Right atrium auricular region (tissue), 2 donors: Measurements from ENCODE around the gene KIRREL3. TPM values are rescaled to one million over a fixed set of nuclear protein-coding genes. Genes with fewer than 3 reads are reported as not detected.

Source experiments
- DNase-seq: peaks from one replicate; pipeline ENCODE4 v3.0.0-alpha.2; 2019; ENCODE audit warnings: low spot score
- H3K27ac ChIP-seq, 2 donors: fragments of 200-600 bp; sonication (generic); 1 replicate in 1 of 2; 2 replicates in 1 of 2; pipeline ENCODE4 v1.5.1; 2016 to 2019
- H3K27me3 ChIP-seq, 2 donors: fragments of 200-600 bp; sonication (generic); one replicate each; pipeline versions ENCODE4 v1.5.1 to v1.6.0; 2017 to 2019
- H3K36me3 ChIP-seq: fragments of 200-600 bp; sonication (generic); one replicate; pipeline ENCODE4 v1.5.1; 2016
- H3K4me1 ChIP-seq, 2 donors: fragments of 200-600 bp; sonication (generic); one replicate each; pipeline versions ENCODE4 v1.5.1 to v1.6.0; 2017 to 2019
- H3K4me3 ChIP-seq, 2 donors: fragments of 200-600 bp; sonication (generic); 1 replicate in 1 of 2; 2 replicates in 1 of 2; pipeline ENCODE4 v1.5.1; 2017 to 2019; ENCODE audit warnings: mild to moderate bottlenecking in 1 of 2, moderate library complexity in 1 of 2
- H3K9me3 ChIP-seq, 2 donors: fragments of 200-600 bp; sonication (generic); one replicate each; pipeline ENCODE4 v1.5.1; 2019
- CTCF ChIP-seq, 2 donors: fragments of 200-600 bp; sonication (generic); IDR thresholded peaks; one replicate each; pipeline ENCODE4 v1.5.1; 2019; ENCODE audit warnings: antibody characterized with exemption in 2 of 2
- total RNA-seq, 2 donors: library from RNA; depleted of rRNA; stranded (reverse); fragments of >200 nt; gene quantifications; one replicate each; pipeline ENCODE4 v1.1.0, GENCODE V29; 2016

Gene KIRREL3
- total RNA-seq, 2 donors from 2014 or later: 0.51 to 0.74 TPM

- no peak for TF ChIP-seq CTCF (IDR thresholded peaks at IDR 0.05)
- Histone ChIP-seq H3K36me3 (no peaks in the 10 kb centered on the region), H3K4me3 (no peak overlapping the region), H3K9me3 (no peaks in the 10 kb centered on the region), H3K4me1 (peaks cover 0 to 12% of the 10 kb centered on the region in 2 donors), H3K27ac (no peak overlapping the region), H3K27me3 (no peaks in the 10 kb centered on the region)
- DNase-seq: no peak
These were observed 540.0 kb downstream of the KIRREL3 start for GRCh38 chr11:126460417-126461095.

GRCh38 chr11:126459691-126460281, 540.8 kb downstream of the KIRREL3 start:
- TF ChIP-seq CTCF (IDR thresholded peaks at IDR 0.05): no peak
- Histone ChIP-seq H3K27ac (no peak overlapping the region), H3K4me1 (peaks cover 0 to 4% of the 10 kb centered on the region in 2 donors), H3K36me3 (no peaks in the 10 kb centered on the region), H3K4me3 (no peak overlapping the region), H3K9me3 (no peaks in the 10 kb centered on the region), H3K27me3 (no peaks in the 10 kb centered on the region)
- DNase-seq: no peak

GRCh38 chr11:126457817-126458216, 542.8 kb downstream of the KIRREL3 start:
- Histone ChIP-seq H3K4me3 (no peak overlapping the region), H3K9me3 (no peaks in the 10 kb centered on the region), H3K4me1 (peaks cover 0 to 4% of the 10 kb centered on the region in 2 donors), H3K27ac (no peak overlapping the region), H3K36me3 (no peaks in the 10 kb centered on the region), H3K27me3 (no peaks in the 10 kb centered on the region)
- no peak for DNase-seq
- TF ChIP-seq CTCF (IDR thresholded peaks at IDR 0.05): no peak

- Histone ChIP-seq H3K4me1 (peaks cover 0 to 4% of the 10 kb centered on the region in 2 donors), H3K27me3 (no peaks in the 10 kb centered on the region), H3K36me3 (no peaks in the 10 kb centered on the region), H3K9me3 (no peaks in the 10 kb centered on the region), H3K27ac (no peak overlapping the region), H3K4me3 (no peak overlapping the region)
- no peak for DNase-seq
- TF ChIP-seq CTCF (IDR thresholded peaks at IDR 0.05): no peak
These were observed 543.6 kb downstream of the KIRREL3 start for GRCh38 chr11:126456783-126457542.

GRCh38 chr11:126456089-126456488, 544.5 kb downstream of the KIRREL3 start:
- DNase-seq: no peak
- no peaks in the 10 kb centered on the region for H3K36me3 ChIP-seq
- no peaks in the 10 kb centered on the region for H3K9me3 ChIP-seq
- peaks cover 0 to 4% of the 10 kb centered on the region in 2 donors for H3K4me1 ChIP-seq
- no peak overlapping the region for H3K27ac ChIP-seq
- H3K4me3 ChIP-seq: no peak overlapping the region
- no peak for TF ChIP-seq CTCF (IDR thresholded peaks at IDR 0.05)
- H3K27me3 ChIP-seq: no peaks in the 10 kb centered on the region
